Endothelial cell (in vitro differentiated cells): Measurements from ENCODE around the gene OR10A3. TPM values are rescaled to one million over a fixed set of nuclear protein-coding genes. Genes with fewer than 3 reads are reported as not detected.
"Not testable (repeated sequence)": the region's sequence is repeated elsewhere in the genome, so short reads cannot be mapped to it uniquely, and the experiment has no call there.

Experiments
- DNase-seq: peaks from one replicate; pipeline ENCODE4 v3.0.0; 2021; ENCODE audit warnings: low spot score
- H3K27ac Mint-ChIP-seq: one replicate; pipeline ENCODE4 v1.8.0; 2021; ENCODE audit warnings: mixed read lengths, inconsistent platforms; ENCODE audit not compliant: unreplicated experiment
- H3K27me3 Mint-ChIP-seq: one replicate; pipeline ENCODE4 v1.8.0; 2021; ENCODE audit warnings: mild to moderate bottlenecking, moderate library complexity, mixed read lengths, inconsistent platforms; ENCODE audit not compliant: unreplicated experiment
- H3K36me3 Mint-ChIP-seq: one replicate; pipeline ENCODE4 v1.8.0; 2021; ENCODE audit warnings: mild to moderate bottlenecking, low read depth, mixed read lengths, inconsistent platforms; ENCODE audit not compliant: unreplicated experiment
- H3K4me1 Mint-ChIP-seq: one replicate; pipeline ENCODE4 v1.8.0; 2021; ENCODE audit warnings: mild to moderate bottlenecking, mixed read lengths, inconsistent platforms; ENCODE audit not compliant: unreplicated experiment
- H3K4me3 Mint-ChIP-seq: one replicate; pipeline ENCODE4 v1.8.0; 2021; ENCODE audit warnings: mild to moderate bottlenecking, mixed read lengths, inconsistent platforms; ENCODE audit not compliant: unreplicated experiment
- H3K9me3 Mint-ChIP-seq: one replicate; pipeline ENCODE4 v1.8.0; 2021; ENCODE audit warnings: mixed read lengths, inconsistent platforms; ENCODE audit not compliant: unreplicated experiment
- CTCF ChIP-seq: fragments of 200-600 bp; sonication (generic); IDR thresholded peaks from one replicate; pipeline ENCODE4 v1.5.0; 2021; ENCODE audit warnings: antibody characterized with exemption; ENCODE audit not compliant: unreplicated experiment
- long read RNA-seq: library from polyadenylated mRNA; unstranded; transcript quantifications from one replicate; pipeline ENCODE4 v2.0.0, GENCODE V29; 2020; ENCODE audit not compliant: unreplicated experiment
- total RNA-seq: library from RNA; stranded (reverse); fragmentation: NEBNext Ultra II Directional; extraction: Animal tissue kit (Norgen Biotek cat#: 25700); gene quantifications from one replicate; pipeline ENCODE4 v1.2.1, GENCODE V29; 2021; ENCODE audit not compliant: unreplicated experiment

OR10A3 gene
- not detected for total RNA-seq
- long read RNA-seq: 0 reads

GRCh38 chr11:7941608-7942007 is at the start of gene OR10A3:
Gene OR10A3, minus strand, starts transcription at chr11:7941708. Its CDS starts 2,188 bp downstream, at chr11:7939520.
- Mint-ChIP-seq H3K4me1 (no peaks in the 10 kb centered on the region), H3K36me3 (no peaks in the 10 kb centered on the region), H3K9me3 (peaks cover 9% of the 10 kb centered on the region), H3K27me3 (no peaks in the 10 kb centered on the region), H3K27ac (no peak within 1 kb of the TSS), H3K4me3 (no peak within 1 kb of the TSS)
- TF ChIP-seq CTCF: no peak
- DNase-seq: no peak

- H3K9me3 Mint-ChIP-seq, H3K27me3 Mint-ChIP-seq, DNase-seq: not testable (repeated sequence)
- Mint-ChIP-seq H3K27ac (peak overlapping the region; percentile 95), H3K36me3 (peaks cover 15% of the 10 kb centered on the region), H3K4me3 (peak overlapping the region; percentile 97), H3K4me1 (peaks cover 27% of the 10 kb centered on the region)
Measured at GRCh38 chr11:7987560-7987883, 46.0 kb upstream of the OR10A3 start.

- Mint-ChIP-seq H3K4me3 (peak within 1 kb of the TSS; percentile 97), H3K4me1 (peaks cover 27% of the 10 kb centered on the region), H3K9me3 (no peaks in the 10 kb centered on the region), H3K27ac (peak within 1 kb of the TSS; percentile 95), H3K27me3 (peaks cover 6% of the 10 kb centered on the region), H3K36me3 (peaks cover 11% of the 10 kb centered on the region)
- DNase-seq: peak; percentile 84
- TF ChIP-seq CTCF: peak; percentile 91
Measured at GRCh38 chr11:7986768-7987559, 45.5 kb upstream of the OR10A3 start, which contains the start of gene EIF3F. Gene EIF3F, plus strand, starts transcription at chr11:7987337. Its CDS starts 16 bp downstream, at chr11:7987353.

GRCh38 chr11:7983832-7984590 is 42.5 kb upstream of the OR10A3 start:
- peaks cover 26% of the 10 kb centered on the region for H3K4me1 Mint-ChIP-seq
- no peak overlapping the region for H3K27ac Mint-ChIP-seq
- no peaks in the 10 kb centered on the region for H3K36me3 Mint-ChIP-seq
- H3K9me3 Mint-ChIP-seq: no peaks in the 10 kb centered on the region
- no peak overlapping the region for H3K4me3 Mint-ChIP-seq
- no peak for TF ChIP-seq CTCF
- H3K27me3 Mint-ChIP-seq: peaks cover 4% of the 10 kb centered on the region
- no peak for DNase-seq

- H3K4me1 Mint-ChIP-seq: peaks cover 16% of the 10 kb centered on the region
- H3K4me3 Mint-ChIP-seq: no peak overlapping the region
- no peak overlapping the region for H3K27ac Mint-ChIP-seq
- TF ChIP-seq CTCF: no peak
- H3K27me3 Mint-ChIP-seq: peaks cover 5% of the 10 kb centered on the region
- no peak for DNase-seq
- no peaks in the 10 kb centered on the region for H3K9me3 Mint-ChIP-seq
- H3K36me3 Mint-ChIP-seq: no peaks in the 10 kb centered on the region
Measured at GRCh38 chr11:7982582-7983119, 41.1 kb upstream of the OR10A3 start.
